ENCODE data around the gene ATG13.

ATG13 gene

DNA sequence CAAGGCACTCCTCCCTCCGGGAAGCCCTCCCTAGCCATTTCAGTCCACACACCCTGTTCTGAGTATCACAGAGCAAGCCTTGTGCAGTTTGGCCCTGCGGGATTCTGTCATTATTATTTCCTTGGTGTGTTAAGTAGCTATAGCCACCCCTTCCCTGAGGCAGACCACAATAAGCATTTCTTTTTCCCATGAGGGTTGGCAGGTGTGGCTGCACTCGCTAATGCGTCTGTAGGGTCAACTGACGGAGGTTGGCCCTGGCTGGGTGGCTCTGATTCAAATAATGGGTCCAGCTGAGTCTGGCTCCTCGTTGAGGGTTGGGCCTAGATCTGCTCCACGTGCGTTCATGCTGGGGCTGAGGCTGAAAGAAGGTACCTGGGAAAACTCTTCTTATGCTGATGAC lies 106.7 kb downstream of the ATG13 start:
- ChIA-PET POLR2A (no interaction called here), CTCF (no interaction called here)
- Histone ChIP-seq H3K27ac (ENCODE audit: extremely low read depth, low read depth, low read length) (no peak overlapping the region), H3K9me3 (ENCODE audit: control insufficient read depth, insufficient read depth, low read depth, low read length) (no peaks in the 10 kb centered on the region), H3K36me3 (ENCODE audit: control insufficient read depth in 2 of 2, insufficient read depth in 1 of 2, low read length in 2 of 2) (no peaks in the 10 kb centered on the region), H3K4me1 (ENCODE audit: control insufficient read depth, insufficient read depth, low read length) (no peaks in the 10 kb centered on the region), H3K4me3 (ENCODE audit: low read depth, low read length) (no peak overlapping the region)
- TF ChIP-seq ZNF280D (tag by site-specific recombination; IDR thresholded peaks at IDR 0.05), result no peak

Data from HEK293 (cell line).